ENCODE measurements around the gene CLIC2.
"Not testable (repeated sequence)": the region's sequence is repeated elsewhere in the genome, so short reads cannot be mapped to it uniquely, and the experiment has no call there.

DNA sequence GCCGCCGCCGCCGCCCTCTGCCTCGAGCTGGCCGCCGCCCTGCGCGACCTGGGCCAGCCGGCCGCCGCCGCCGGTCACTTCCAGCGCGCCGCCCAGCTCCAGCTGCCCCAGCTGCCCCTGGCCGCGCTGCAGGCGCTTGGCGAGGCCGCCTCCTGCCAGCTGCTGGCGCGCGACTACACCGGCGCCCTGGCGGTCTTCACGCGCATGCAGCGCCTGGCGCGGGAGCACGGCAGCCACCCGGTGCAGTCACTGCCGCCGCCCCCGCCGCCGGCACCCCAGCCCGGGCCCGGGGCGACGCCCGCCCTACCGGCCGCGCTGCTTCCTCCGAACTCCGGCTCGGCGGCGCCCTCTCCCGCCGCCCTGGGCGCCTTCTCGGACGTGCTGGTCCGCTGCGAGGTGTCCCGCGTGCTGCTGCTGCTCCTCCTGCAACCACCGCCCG, 48.1 kb upstream of the CLIC2 start:
- TF ChIP-seq L3MBTL2 (conservative IDR thresholded peaks at IDR 0.05); FOXM1 (IDR thresholded peaks at IDR 0.05; ENCODE audit: borderline replicate concordance); BHLHE40 (IDR thresholded peaks at IDR 0.05; ENCODE audit: borderline replicate concordance); ARNT (IDR thresholded peaks at IDR 0.05); FOXK2 (IDR thresholded peaks at IDR 0.05); CTBP1 (IDR thresholded peaks at IDR 0.05; ENCODE audit: borderline replicate concordance); LEF1 (IDR thresholded peaks at IDR 0.05; ENCODE audit: borderline replicate concordance); SP1 (IDR thresholded peaks at IDR 0.05); TARDBP (IDR thresholded peaks at IDR 0.05); ZNF384 (IDR thresholded peaks at IDR 0.05); ELF4 (IDR thresholded peaks at IDR 0.05); SUZ12 (IDR thresholded peaks at IDR 0.05): not testable (repeated sequence)
- TF ChIP-seq, protein P1, sequence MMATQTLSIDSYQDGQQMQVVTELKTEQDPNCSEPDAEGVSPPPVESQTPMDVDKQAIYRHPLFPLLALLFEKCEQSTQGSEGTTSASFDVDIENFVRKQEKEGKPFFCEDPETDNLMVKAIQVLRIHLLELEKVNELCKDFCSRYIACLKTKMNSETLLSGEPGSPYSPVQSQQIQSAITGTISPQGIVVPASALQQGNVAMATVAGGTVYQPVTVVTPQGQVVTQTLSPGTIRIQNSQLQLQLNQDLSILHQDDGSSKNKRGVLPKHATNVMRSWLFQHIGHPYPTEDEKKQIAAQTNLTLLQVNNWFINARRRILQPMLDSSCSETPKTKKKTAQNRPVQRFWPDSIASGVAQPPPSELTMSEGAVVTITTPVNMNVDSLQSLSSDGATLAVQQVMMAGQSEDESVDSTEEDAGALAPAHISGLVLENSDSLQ (IDR thresholded peaks at IDR 0.05): not testable (repeated sequence)
